Heart left ventricle (tissue), 16 donors: ENCODE data around the gene PRADC1. TPM values are rescaled to one million over a fixed set of nuclear protein-coding genes. Genes with fewer than 3 reads are reported as not detected.
A peak's percentile ranks its signal among the peaks of the same experiment; 100 is the strongest.

Source experiments
- ATAC-seq, 4 donors: fragments of 200-7000 bp; cut with Tn5 transposase; one replicate each; pipeline ENCODE4 v1.9.1; 2020 to 2022; ENCODE audit warnings: moderate library complexity in 4 of 4, mild to moderate bottlenecking in 3 of 4, moderate number of reproducible peaks in 1 of 4
- DNase-seq, 5 donors: peaks; one replicate each; pipeline ENCODE4 v3.0.0-alpha.2; 2020
- H3K27ac ChIP-seq, 12 donors: fragments of 200-600 bp; sonication (generic) in 4 of 12; one replicate each; pipeline versions ENCODE4 v1.5.0 to v1.8.0; 2016 to 2022; ENCODE audit warnings: mild to moderate bottlenecking in 2 of 12
- H3K27me3 ChIP-seq, 9 donors: fragments of 200-600 bp; sonication (generic) in 2 of 9; one replicate each; pipeline versions ENCODE4 v1.5.1 to v1.8.0; 2016 to 2022; ENCODE audit warnings: mild to moderate bottlenecking in 3 of 9
- H3K36me3 ChIP-seq, 9 donors: fragments of 200-600 bp; sonication (generic) in 2 of 9; one replicate each; pipeline versions ENCODE4 v1.5.0 to v1.8.0; 2018 to 2022; ENCODE audit warnings: mild to moderate bottlenecking in 2 of 9
- H3K4me1 ChIP-seq, 12 donors: fragments of 200-600 bp; sonication (generic) in 4 of 12; one replicate each; pipeline versions ENCODE4 v1.5.0 to v1.8.0; 2016 to 2022; ENCODE audit warnings: mild to moderate bottlenecking in 3 of 12
- H3K4me3 ChIP-seq, 12 donors: fragments of 200-600 bp; sonication (generic) in 4 of 12; one replicate each; pipeline versions ENCODE4 v1.5.0 to v1.8.0; 2017 to 2022; ENCODE audit warnings: mild to moderate bottlenecking in 9 of 12, moderate library complexity in 4 of 12
- H3K9me3 ChIP-seq, 12 donors: fragments of 200-600 bp; sonication (generic) in 4 of 12; one replicate each; pipeline versions ENCODE4 v1.5.0 to v1.8.0; 2016 to 2022; ENCODE audit warnings: mild to moderate bottlenecking in 1 of 12
- CTCF ChIP-seq, 12 donors: fragments of 200-600 bp; sonication (generic) in 4 of 12; IDR thresholded peaks; one replicate each; pipeline versions ENCODE4 v1.5.0 to v1.8.0; 2018 to 2022; ENCODE audit warnings: antibody characterized with exemption in 12 of 12, mild to moderate bottlenecking in 5 of 12
- POLR2A ChIP-seq, 2 donors: fragments of 450-650 bp; IDR thresholded peaks; one replicate each; pipeline ENCODE4 v1.6.1; 2017; ENCODE audit warnings: antibody characterized with exemption in 2 of 2, mild to moderate bottlenecking in 2 of 2, moderate library complexity in 2 of 2
- WGBS, 4 donors: extraction: QIAGEN DNeasy Blood & Tissue Kit in 2 of 4; methylation state at CpG; one replicate each; pipeline versions ENCODE4 v1.1.5 to v1.1.7; 2013 to 2018; 5-methylcytosine and 5-hydroxymethylcytosine counted together
- intact Hi-C, 10 donors: fragments of 100-400 bp; cut with DNase I; formaldehyde crosslinking; loops; one replicate each; pipeline versions ENCODE4 v1.11.1 to v1.14.2; 2022
- polyA plus RNA-seq, 2 donors: library from polyadenylated mRNA; stranded (reverse); fragments of 200-250 nt; gene quantifications; one replicate each; pipeline ENCODE4 v1.2.3, GENCODE V29; 2013
- total RNA-seq, 9 donors: library from RNA; depleted of rRNA in 2 of 9; stranded (reverse); fragments of >200 nt in 2 of 9; fragmentation: NEBNext Ultra II Directional in 3 of 9; extraction: Animal tissue kit (Norgen Biotek cat#: 25700) in 3 of 9; gene quantifications; one replicate each; pipeline versions ENCODE4 v1.1.0 to v1.2.4, GENCODE V29; 2016 to 2023
- donor health status: ischemic (EF 13 %, LVEDD 7.1; RV severe dilation, severe dysfunction).
- donor health status: healthy with polysubstance abuse.
- donor health status: DM: no; HTN: yes; CAD: no.
- donor health status: DM: no; HTN: no; CAD: no.
- donor health status: ischemic (EF 25% LVEDD 6.9; RV normal size, moderate dysfunction).
- donor health status: ischemic (EF 25% LVEDD 5.7; RV mildly dilated, moderate dysfunction).
- donor health status: healthy.
- donor health status: DM: yes; HTN: yes; CAD: no.
- donor health status: ischemic (EF 35%, LVEDD 5.7; RV mildly dilated, moderate dysfunction).
- donor health status: nonischemic (EF 11% LVEDD 7.7; RV severe dilation, severe dysfunction).
- donor health status: DM: yes; HTN: yes; CAD: no.
- donor health status: PGD.
- donor health status: ischemic (EF 29% LVEDD 5.4; RV normal size, mild dysfunction).
- donor health status: nonischemic (EF 23%, LVEDD 6.1; RV moderate dilation, normal function).

PRADC1 gene
- total and polyA plus RNA-seq, 11 donors, result 57.2 to 155 (median 86.4) TPM

- ATAC-seq (no peak), DNase-seq (no peak)
- H3K27me3 ChIP-seq, result peaks cover 10 to 33% (median 25%) of the 10 kb centered on the region in 9 donors
- WGBS, 4 donors, result 61 to 91% (median 78%) methylated on average over 1 of the region's 1 CpG
- peaks cover 0 to 7% (median 0%) of the 10 kb centered on the region in 12 donors for H3K9me3 ChIP-seq
- no peaks in the 10 kb centered on the region for H3K36me3 ChIP-seq
- TF ChIP-seq CTCF (IDR thresholded peaks at IDR 0.05), result no peak
- no peak for TF ChIP-seq POLR2A (IDR thresholded peaks at IDR 0.05)
- H3K27ac ChIP-seq, result no peak overlapping the region
- intact Hi-C loops, result no loop called here
- peaks cover 0 to 14% (median 3%) of the 10 kb centered on the region in 12 donors for H3K4me1 ChIP-seq
- no peak overlapping the region for H3K4me3 ChIP-seq
These were observed 39.2 kb upstream of the PRADC1 start for GRCh38 chr2:73272270-73272669.

- H3K4me3 ChIP-seq, result peak overlapping the region in 2 of 12 donors; percentile 24 to 42
- no peaks in the 10 kb centered on the region for H3K36me3 ChIP-seq
- H3K9me3 ChIP-seq, result peaks cover 0 to 7% (median 0%) of the 10 kb centered on the region in 12 donors
- H3K27me3 ChIP-seq, result peaks cover 10 to 52% (median 33%) of the 10 kb centered on the region in 9 donors
- H3K27ac ChIP-seq, result no peak overlapping the region
- intact Hi-C loops, result no loop called here
- 18 to 37% (median 29%) methylated on average over 9 to 22 of the region's 22 CpGs for WGBS, 4 donors
- TF ChIP-seq CTCF (IDR thresholded peaks at IDR 0.05) (no peak), POLR2A (IDR thresholded peaks at IDR 0.05) (no peak)
- peaks cover 0 to 14% (median 3%) of the 10 kb centered on the region in 12 donors for H3K4me1 ChIP-seq
- ATAC-seq, result no peak
- DNase-seq, result no peak
These were observed 36.8 kb upstream of the PRADC1 start for GRCh38 chr2:73269686-73270465.

GRCh38 chr2:73268830-73269685, 36.0 kb upstream of the PRADC1 start:
- TF ChIP-seq POLR2A (IDR thresholded peaks at IDR 0.05) (no peak), CTCF (IDR thresholded peaks at IDR 0.05) (peak in 1 of 12 donors; percentile 3)
- Histone ChIP-seq H3K9me3 (peaks cover 0 to 7% (median 0%) of the 10 kb centered on the region in 12 donors), H3K27me3 (peaks cover 10 to 54% (median 33%) of the 10 kb centered on the region in 9 donors), H3K27ac (no peak overlapping the region), H3K4me3 (peak overlapping the region in 6 of 12 donors; percentile 4 to 42 (median 11)), H3K4me1 (peaks cover 0 to 14% (median 3%) of the 10 kb centered on the region in 12 donors), H3K36me3 (no peaks in the 10 kb centered on the region)
- no peak for DNase-seq
- ATAC-seq, result no peak
- intact Hi-C loops, result no loop called here
- 2 to 20% (median 8%) methylated on average over 33 to 113 of the region's 113 CpGs for WGBS, 4 donors
